HG02884 (cell line): ENCODE results near the gene TACR1.

ENCODE experiments used
- ATAC-seq: cut with Tn5 transposase; IDR thresholded peaks from one replicate; pipeline ENCODE4 v1.9.1; 2021; ENCODE audit warnings: mild to moderate bottlenecking, moderate library complexity; ENCODE audit not compliant: unreplicated experiment

TACR1 gene

GRCh38 chr2:75025216-75025615 lies 174.1 kb downstream of the TACR1 start:
- no peak for ATAC-seq

- no peak for ATAC-seq
Observed at GRCh38 chr2:75023666-75024455, 175.5 kb downstream of the TACR1 start.

GRCh38 chr2:75022516-75022915 lies 176.8 kb downstream of the TACR1 start:
- no peak for ATAC-seq

- no peak for ATAC-seq
Observed at GRCh38 chr2:75021672-75022071, 177.6 kb downstream of the TACR1 start.

- no peak for ATAC-seq
Observed at GRCh38 chr2:75020476-75020875, 178.8 kb downstream of the TACR1 start.

GRCh38 chr2:75019790-75020189 lies 179.5 kb downstream of the TACR1 start:
- no peak for ATAC-seq

GRCh38 chr2:75018162-75018561 lies 181.2 kb downstream of the TACR1 start:
- ATAC-seq: no peak

- ATAC-seq: no peak
Observed at GRCh38 chr2:75012080-75012479, 187.2 kb downstream of the TACR1 start.

GRCh38 chr2:75010571-75010970 lies 188.7 kb downstream of the TACR1 start:
- ATAC-seq: no peak

GRCh38 chr2:75007819-75008218 lies 191.5 kb downstream of the TACR1 start:
- ATAC-seq: no peak

GRCh38 chr2:75007061-75007460 lies 192.3 kb downstream of the TACR1 start:
- ATAC-seq: no peak

- no peak for ATAC-seq
Observed at GRCh38 chr2:75006041-75006440, 193.3 kb downstream of the TACR1 start.

- ATAC-seq: no peak
Observed at GRCh38 chr2:75003773-75004172, 195.5 kb downstream of the TACR1 start.

- no peak for ATAC-seq
Observed at GRCh38 chr2:75003276-75003675, 196.0 kb downstream of the TACR1 start.

- ATAC-seq: no peak
Observed at GRCh38 chr2:75002007-75002406, 197.3 kb downstream of the TACR1 start.

- no peak for ATAC-seq
Observed at GRCh38 chr2:74999468-74999867, 199.9 kb downstream of the TACR1 start.
